H9 (cell line): ENCODE measurements around the gene CPNE8. TPM values are rescaled to one million over a fixed set of nuclear protein-coding genes. Genes with fewer than 3 reads are reported as not detected.

Experiments
- DNase-seq: peaks from one replicate; pipeline ENCODE4 v3.0.0-alpha.2; 2017
- H2AFZ ChIP-seq: one replicate; pipeline ENCODE4 v1.6.1; 2013; ENCODE audit warnings: mild to moderate bottlenecking, low read length, control low read depth, moderate library complexity
- H2AK5ac ChIP-seq: 2 replicates; pipeline ENCODE4 v1.6.1; 2013; ENCODE audit warnings: low read length, control low read depth, mixed read lengths; ENCODE audit not compliant: insufficient read length
- H2BK120ac ChIP-seq: one replicate; pipeline ENCODE4 v1.6.1; 2013; ENCODE audit warnings: low read depth, mild to moderate bottlenecking, low read length, control low read depth, inconsistent platforms; ENCODE audit not compliant: poor library complexity, severe bottlenecking
- H2BK12ac ChIP-seq: 2 replicates; pipeline ENCODE4 v1.6.1; 2013; ENCODE audit warnings: low read length, control low read depth, mixed read lengths, low read depth; ENCODE audit not compliant: insufficient read length
- H2BK15ac ChIP-seq: 2 replicates; pipeline ENCODE4 v1.6.1; 2013; ENCODE audit warnings: low read depth, low read length, control low read depth
- H2BK20ac ChIP-seq: one replicate; pipeline ENCODE4 v1.6.1; 2013; ENCODE audit warnings: low read depth, mild to moderate bottlenecking, low read length, control low read depth, inconsistent platforms; ENCODE audit not compliant: poor library complexity, severe bottlenecking
- H2BK5ac ChIP-seq: 2 replicates; pipeline ENCODE4 v1.6.1; 2013; ENCODE audit warnings: low read length, control low read depth, mixed read lengths; ENCODE audit not compliant: insufficient read length
- H3K14ac ChIP-seq: 2 replicates; pipeline ENCODE4 v1.6.1; 2013; ENCODE audit warnings: low read length, control low read depth; ENCODE audit not compliant: insufficient read depth
- H3K18ac ChIP-seq: 2 replicates; pipeline ENCODE4 v1.6.1; 2013; ENCODE audit warnings: low read depth, mild to moderate bottlenecking, mixed read lengths, low read length, control low read depth; ENCODE audit not compliant: insufficient read length
- H3K23ac ChIP-seq: 2 replicates; pipeline ENCODE4 v1.6.1; 2013; ENCODE audit warnings: low read length, control low read depth, mixed read lengths, low read depth; ENCODE audit not compliant: insufficient read length
- H3K23me2 ChIP-seq: 2 replicates; pipeline ENCODE4 v1.6.1; 2013; ENCODE audit warnings: low read depth, mild to moderate bottlenecking, mixed read lengths, low read length, control low read depth; ENCODE audit not compliant: insufficient read length, poor library complexity, severe bottlenecking
- H3K27ac ChIP-seq: 2 replicates; pipeline ENCODE4 v1.5.1; 2013; ENCODE audit warnings: low read length, control low read depth, mixed read lengths, low read depth; ENCODE audit not compliant: insufficient read length
- H3K27me3 ChIP-seq: 2 replicates; pipeline ENCODE4 v1.6.1; 2013; ENCODE audit warnings: low read length, control low read depth, inconsistent platforms; ENCODE audit not compliant: insufficient read depth
- H3K4ac ChIP-seq: 2 replicates; pipeline ENCODE4 v1.6.1; 2013; ENCODE audit warnings: low read depth, mild to moderate bottlenecking, control low read depth, inconsistent platforms, low read length, moderate library complexity
- H3K4me1 ChIP-seq: 2 replicates; pipeline ENCODE4 v1.6.1; 2013; ENCODE audit warnings: low read length, control low read depth, inconsistent platforms; ENCODE audit not compliant: insufficient read depth
- H3K4me2 ChIP-seq: 2 replicates; pipeline ENCODE4 v1.6.1; 2013; ENCODE audit warnings: low read length, control low read depth, mixed read lengths; ENCODE audit not compliant: insufficient read length, insufficient read depth
- H3K56ac ChIP-seq: 2 replicates; pipeline ENCODE4 v1.6.1; 2013; ENCODE audit warnings: low read depth, mild to moderate bottlenecking, mixed read lengths, low read length, control low read depth; ENCODE audit not compliant: insufficient read length
- H3K79me1 ChIP-seq: 2 replicates; pipeline ENCODE4 v1.6.1; 2013; ENCODE audit warnings: low read depth, mild to moderate bottlenecking, moderate library complexity, low read length, control low read depth, inconsistent platforms; ENCODE audit not compliant: insufficient read depth, poor library complexity, severe bottlenecking
- H3K79me2 ChIP-seq: 2 replicates; pipeline ENCODE4 v1.6.1; 2013; ENCODE audit warnings: low read length, control low read depth, inconsistent platforms; ENCODE audit not compliant: insufficient read depth
- H3K9ac ChIP-seq: 2 replicates; pipeline ENCODE4 v1.6.1; 2013; ENCODE audit warnings: low read length, control low read depth, mixed read lengths; ENCODE audit not compliant: insufficient read length; ENCODE audit errors: extremely low read depth
- H3K9me3 ChIP-seq: one replicate; pipeline ENCODE4 v1.6.1; 2013; ENCODE audit warnings: low read depth, low read length, inconsistent platforms; ENCODE audit not compliant: control insufficient read depth
- H3T11ph ChIP-seq: one replicate; pipeline ENCODE4 v1.6.1; 2013; ENCODE audit warnings: mild to moderate bottlenecking, low read length, control low read depth, inconsistent platforms
- H4K20me1 ChIP-seq: one replicate; pipeline ENCODE4 v1.6.1; 2013; ENCODE audit not compliant: control insufficient read depth, insufficient read length, insufficient read depth
- H4K5ac ChIP-seq: 2 replicates; pipeline ENCODE4 v1.6.1; 2013; ENCODE audit warnings: low read depth, mild to moderate bottlenecking, mixed read lengths, low read length, control low read depth; ENCODE audit not compliant: insufficient read length
- H4K8ac ChIP-seq: replicated peaks from 2 replicates; pipeline ENCODE4 v1.6.1; 2013; ENCODE audit warnings: low read length, control low read depth, mixed read lengths, low read depth; ENCODE audit not compliant: insufficient read length
- H4K91ac ChIP-seq: 2 replicates; pipeline ENCODE4 v1.6.1; 2013; ENCODE audit warnings: low read depth, mild to moderate bottlenecking, moderate library complexity, mixed read lengths, low read length, control low read depth; ENCODE audit not compliant: insufficient read length
- H3K27ac Mint-ChIP-seq, 3 experiments: 2 replicates in 2 of 3; 3 replicates in 1 of 3; pipeline ENCODE4 v1.8.0; 2020 to 2021; ENCODE audit warnings: mixed read lengths in 3 of 3, mild to moderate bottlenecking in 1 of 3, moderate library complexity in 1 of 3
- H3K27me3 Mint-ChIP-seq: 2 replicates; pipeline ENCODE4 v1.8.0; 2021; ENCODE audit warnings: low read depth, mild to moderate bottlenecking, moderate library complexity, mixed read lengths
- H3K36me3 Mint-ChIP-seq, 3 experiments: 2 replicates in 2 of 3; 3 replicates in 1 of 3; pipeline ENCODE4 v1.8.0; 2020 to 2021; ENCODE audit warnings: low read depth in 3 of 3, mixed read lengths in 3 of 3; ENCODE audit not compliant: insufficient read depth in 1 of 3
- H3K4me1 Mint-ChIP-seq, 2 experiments: 2 replicates each; pipeline ENCODE4 v1.8.0; 2020; ENCODE audit warnings: mixed read lengths in 2 of 2
- H3K4me3 Mint-ChIP-seq, 2 experiments: 2 replicates in 1 of 2; 3 replicates in 1 of 2; pipeline ENCODE4 v1.8.0; 2020 to 2021; ENCODE audit warnings: mild to moderate bottlenecking in 2 of 2, mixed read lengths in 2 of 2, moderate library complexity in 1 of 2
- H3K9me3 Mint-ChIP-seq, 2 experiments: 2 replicates in 1 of 2; 3 replicates in 1 of 2; pipeline ENCODE4 v1.8.0; 2020; ENCODE audit warnings: mild to moderate bottlenecking in 2 of 2, mixed read lengths in 2 of 2, moderate library complexity in 1 of 2
- WGBS: extraction: QIAGEN DNeasy Blood & Tissue Kit; methylation state at CpG from one replicate; pipeline ENCODE4 v1.1.7; 2013; ENCODE audit warnings: missing lambda C conversion rate, low lambda C conversion rate, mixed read lengths; ENCODE audit not compliant: insufficient read length; ENCODE audit errors: extremely low coverage; 5-methylcytosine and 5-hydroxymethylcytosine counted together
- total RNA-seq: library from RNA; stranded (reverse); gene quantifications from 2 replicates; pipeline ENCODE4 v1.2.1, GENCODE V29; 2021
- TF ChIP-seq, protein P1 (sequence below): fragments of 200-600 bp; sonication (generic); conservative IDR thresholded peaks from 3 replicates; pipeline ENCODE4 v1.8.0; 2021; ENCODE audit warnings: antibody characterized with exemption, mild to moderate bottlenecking

CPNE8 gene
- total RNA-seq, 1 experiment from 2014 or later, result 1.9 TPM

- Mint-ChIP-seq H3K4me3 (no peak overlapping the region), H3K9me3 (no peaks in the 10 kb centered on the region), H3K4me1 (no peaks in the 10 kb centered on the region; a peak in 1 of 4 replicates), H3K27ac (no peak overlapping the region), H3K36me3 (no peaks in the 10 kb centered on the region), H3K27me3 (no peaks in the 10 kb centered on the region)
- Histone ChIP-seq H2AK5ac (no peak overlapping the region), H3K9me3 (no peaks in the 10 kb centered on the region), H2BK120ac (no peak overlapping the region), H3K9ac (no peak overlapping the region), H3K79me1 (no peaks in the 10 kb centered on the region), H3K79me2 (no peaks in the 10 kb centered on the region), H3K4ac (no peak overlapping the region), H4K20me1 (no peaks in the 10 kb centered on the region), H2BK20ac (no peak overlapping the region), H3K4me2 (no peak overlapping the region), H3T11ph (no peak overlapping the region), H3K27me3 (no peaks in the 10 kb centered on the region), H2BK12ac (no peak overlapping the region), H3K27ac (no peak overlapping the region), H4K8ac (no peak overlapping the region), H4K5ac (no peak overlapping the region), H3K23ac (no peak overlapping the region), H3K56ac (no peak overlapping the region), H3K23me2 (no peaks in the 10 kb centered on the region), H2BK15ac (no peak overlapping the region), H3K18ac (no peak overlapping the region), H2AFZ (no peak overlapping the region), H3K14ac (no peak overlapping the region), H4K91ac (no peak overlapping the region), H3K4me1 (no peaks in the 10 kb centered on the region), H2BK5ac (no peak overlapping the region)
- no CpG with 5 or more reads among the region's 1 CpG for WGBS
- no peak for DNase-seq
- TF ChIP-seq, protein P1, sequence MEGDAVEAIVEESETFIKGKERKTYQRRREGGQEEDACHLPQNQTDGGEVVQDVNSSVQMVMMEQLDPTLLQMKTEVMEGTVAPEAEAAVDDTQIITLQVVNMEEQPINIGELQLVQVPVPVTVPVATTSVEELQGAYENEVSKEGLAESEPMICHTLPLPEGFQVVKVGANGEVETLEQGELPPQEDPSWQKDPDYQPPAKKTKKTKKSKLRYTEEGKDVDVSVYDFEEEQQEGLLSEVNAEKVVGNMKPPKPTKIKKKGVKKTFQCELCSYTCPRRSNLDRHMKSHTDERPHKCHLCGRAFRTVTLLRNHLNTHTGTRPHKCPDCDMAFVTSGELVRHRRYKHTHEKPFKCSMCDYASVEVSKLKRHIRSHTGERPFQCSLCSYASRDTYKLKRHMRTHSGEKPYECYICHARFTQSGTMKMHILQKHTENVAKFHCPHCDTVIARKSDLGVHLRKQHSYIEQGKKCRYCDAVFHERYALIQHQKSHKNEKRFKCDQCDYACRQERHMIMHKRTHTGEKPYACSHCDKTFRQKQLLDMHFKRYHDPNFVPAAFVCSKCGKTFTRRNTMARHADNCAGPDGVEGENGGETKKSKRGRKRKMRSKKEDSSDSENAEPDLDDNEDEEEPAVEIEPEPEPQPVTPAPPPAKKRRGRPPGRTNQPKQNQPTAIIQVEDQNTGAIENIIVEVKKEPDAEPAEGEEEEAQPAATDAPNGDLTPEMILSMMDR, result no peak
These were observed 21.1 kb upstream of the CPNE8 start for GRCh38 chr12:38926501-38926900.
